Spinal cord (tissue), 10 donors: ENCODE results near the gene FOXK1. TPM values are rescaled to one million over a fixed set of nuclear protein-coding genes. Genes with fewer than 3 reads are reported as not detected.

Experiments
- DNase-seq, 6 donors: peaks; one replicate each; pipeline versions ENCODE4 v3.0.0 to v3.0.0-alpha.2; 2013 to 2015; ENCODE audit warnings: low spot score in 6 of 6, low read depth in 4 of 6
- H3K27ac ChIP-seq: one replicate; pipeline ENCODE4 v1.5.1; 2013; ENCODE audit warnings: low read depth, low read length, control low read depth
- H3K27me3 ChIP-seq: one replicate; pipeline ENCODE4 v1.6.1; 2013; ENCODE audit warnings: low read length; ENCODE audit not compliant: control insufficient read depth, insufficient read depth
- H3K36me3 ChIP-seq: one replicate; pipeline ENCODE4 v1.6.1; 2013; ENCODE audit warnings: low read length; ENCODE audit not compliant: control insufficient read depth, insufficient read depth
- H3K4me1 ChIP-seq: one replicate; pipeline ENCODE4 v1.6.1; 2013; ENCODE audit warnings: low read length; ENCODE audit not compliant: control insufficient read depth, insufficient read depth
- H3K4me3 ChIP-seq: one replicate; pipeline ENCODE4 v1.5.1; 2013; ENCODE audit warnings: low read depth, low read length, control low read depth
- H3K9me3 ChIP-seq: one replicate; pipeline ENCODE4 v1.6.1; 2013; ENCODE audit warnings: low read length; ENCODE audit not compliant: control insufficient read depth, insufficient read depth
- WGBS: methylation state at CpG from one replicate; pipeline ENCODE4 v1.1.5; 2013; ENCODE audit warnings: missing lambda C conversion rate; ENCODE audit not compliant: insufficient coverage; 5-methylcytosine and 5-hydroxymethylcytosine counted together
- polyA plus RNA-seq, 2 donors: library from polyadenylated mRNA; unstranded; fragments of 120-200 nt; gene quantifications; one replicate each; pipeline ENCODE4 v1.2.1, GENCODE V29; 2013; ENCODE audit not compliant: insufficient read length in 2 of 2
- total RNA-seq, 2 donors: library from RNA; depleted of rRNA in 1 of 2; stranded (reverse); fragments of 120-200 nt in 1 of 2; fragments of >200 nt in 1 of 2; gene quantifications; one replicate each; pipeline versions ENCODE4 v1.2.3 to v1.2.4, GENCODE V29; 2013 to 2014
- donor health status: healthy.

The FOXK1 gene
- total and polyA plus RNA-seq, 4 donors = 17.0 to 30.6 (median 21.9) TPM

DNA sequence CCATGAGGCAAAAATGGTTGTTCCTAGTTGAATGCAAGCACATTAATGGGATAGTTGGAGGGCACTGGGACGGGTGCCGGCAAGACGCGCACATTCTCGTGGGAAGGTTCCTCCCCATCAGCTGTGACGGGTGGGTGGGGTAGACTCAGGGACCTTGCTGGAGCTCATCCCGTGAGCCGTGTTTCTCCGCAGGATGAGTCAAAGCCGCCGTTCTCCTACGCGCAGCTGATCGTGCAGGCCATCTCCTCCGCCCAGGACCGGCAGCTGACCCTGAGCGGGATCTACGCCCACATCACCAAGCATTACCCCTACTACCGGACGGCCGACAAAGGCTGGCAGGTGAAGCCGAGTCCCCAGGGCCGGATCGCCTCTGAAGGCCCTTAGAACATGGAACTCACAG lies 73.0 kb downstream of the FOXK1 start:
- WGBS = 97% methylated on average over 18 of the region's 24 CpGs
- Histone ChIP-seq H3K27ac (no peak overlapping the region), H3K9me3 (no peaks in the 10 kb centered on the region), H3K4me3 (no peak overlapping the region), H3K4me1 (peaks cover 11% of the 10 kb centered on the region), H3K27me3 (no peaks in the 10 kb centered on the region), H3K36me3 (peaks cover 83% of the 10 kb centered on the region)
- DNase-seq = no peak

DNA sequence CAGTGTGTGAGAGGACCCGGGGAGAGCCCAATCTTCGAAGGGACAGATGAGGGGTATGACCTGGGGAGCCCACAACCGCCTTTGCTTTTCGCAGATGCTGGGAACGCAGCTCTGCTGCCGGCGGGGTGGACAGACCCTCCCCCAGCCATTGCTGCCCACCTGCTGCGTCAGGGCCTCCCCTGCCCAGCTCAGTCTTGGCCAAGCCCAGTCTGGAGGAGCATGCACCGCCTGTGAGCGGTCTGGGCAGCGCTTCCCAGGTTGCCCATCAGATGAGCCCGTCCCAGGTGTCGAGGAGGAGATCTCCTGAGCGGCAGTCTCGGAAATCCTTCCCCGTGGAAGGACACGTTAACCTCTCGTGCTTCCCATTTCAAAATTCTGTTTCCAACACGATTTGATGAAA lies 76.0 kb downstream of the FOXK1 start:
- WGBS = 96% methylated on average over 13 of the region's 19 CpGs
- peaks cover 7% of the 10 kb centered on the region for H3K4me1 ChIP-seq

DNA sequence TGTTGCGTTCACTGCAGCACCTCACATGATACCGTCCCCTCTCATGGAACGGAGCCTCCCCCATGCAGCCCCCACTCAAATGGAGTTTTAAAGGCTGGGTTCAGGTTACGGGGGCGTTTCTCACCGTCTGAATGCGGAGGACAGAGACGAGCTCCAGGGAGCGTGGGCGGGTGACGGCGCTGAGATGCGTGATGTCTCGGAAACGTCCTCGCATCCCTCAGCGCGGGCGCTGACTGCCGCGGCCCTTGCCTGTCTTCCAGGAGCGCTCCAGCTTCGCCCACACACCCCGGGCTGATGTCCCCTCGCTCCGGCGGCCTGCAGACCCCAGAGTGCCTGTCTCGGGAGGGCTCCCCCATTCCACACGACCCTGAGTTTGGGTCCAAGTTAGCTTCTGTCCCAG lies 76.7 kb downstream of the FOXK1 start:
- Histone ChIP-seq H3K4me3 (no peak overlapping the region), H3K9me3 (no peaks in the 10 kb centered on the region), H3K36me3 (peaks cover 95% of the 10 kb centered on the region), H3K27me3 (no peaks in the 10 kb centered on the region), H3K4me1 (peaks cover 4% of the 10 kb centered on the region), H3K27ac (no peak overlapping the region)
- no peak for DNase-seq
- 95% methylated on average over 29 of the region's 29 CpGs for WGBS

More for the DNA sequence above, 76.0 kb downstream of the FOXK1 start:
- Histone ChIP-seq H3K27me3 (no peaks in the 10 kb centered on the region), H3K27ac (no peak overlapping the region), H3K9me3 (no peaks in the 10 kb centered on the region), H3K36me3 (peaks cover 94% of the 10 kb centered on the region), H3K4me3 (no peak overlapping the region)
- no peak for DNase-seq

DNA sequence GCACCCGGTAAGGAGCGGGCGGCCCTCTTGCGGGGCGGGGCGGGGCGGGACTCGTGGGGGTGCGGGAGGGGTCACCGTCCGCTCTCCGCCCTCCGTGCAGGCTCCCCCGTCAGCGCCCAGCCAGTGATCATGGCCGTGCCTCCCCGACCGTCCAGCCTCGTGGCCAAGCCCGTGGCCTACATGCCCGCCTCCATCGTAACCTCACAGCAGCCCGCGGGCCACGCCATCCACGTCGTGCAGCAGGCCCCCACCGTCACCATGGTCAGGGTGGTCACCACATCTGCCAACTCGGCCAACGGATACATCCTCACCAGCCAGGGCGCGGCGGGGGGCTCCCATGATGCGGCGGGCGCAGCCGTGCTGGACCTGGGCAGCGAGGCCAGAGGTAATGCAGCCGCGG lies 77.1 kb downstream of the FOXK1 start:
- WGBS = 97% methylated on average over 36 of the region's 40 CpGs

DNA sequence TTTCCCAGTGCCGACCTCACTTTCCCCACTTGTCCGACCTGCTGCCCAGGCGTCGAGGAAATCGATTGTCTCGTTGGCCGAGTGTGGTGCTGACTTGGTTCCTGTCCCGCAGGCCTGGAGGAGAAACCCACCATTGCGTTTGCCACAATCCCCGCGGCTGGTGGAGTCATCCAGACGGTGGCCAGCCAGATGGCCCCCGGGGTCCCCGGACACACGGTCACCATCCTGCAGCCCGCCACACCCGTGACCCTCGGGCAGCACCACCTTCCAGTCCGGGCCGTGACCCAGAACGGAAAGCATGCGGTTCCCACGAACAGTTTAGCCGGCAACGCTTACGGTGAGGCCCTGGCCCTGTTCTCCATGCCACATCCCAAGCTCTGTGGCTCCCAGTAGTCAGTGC lies 78.9 kb downstream of the FOXK1 start:
- H3K4me3 ChIP-seq = no peak overlapping the region
- no peak for DNase-seq
- 97% methylated on average over 26 of the region's 26 CpGs for WGBS
- H3K27me3 ChIP-seq = no peaks in the 10 kb centered on the region
- no peak overlapping the region for H3K27ac ChIP-seq
- H3K36me3 ChIP-seq = peaks cover 96% of the 10 kb centered on the region
- H3K9me3 ChIP-seq = no peaks in the 10 kb centered on the region
- no peaks in the 10 kb centered on the region for H3K4me1 ChIP-seq

More for the DNA sequence above, 77.1 kb downstream of the FOXK1 start:
- Histone ChIP-seq H3K27ac (no peak overlapping the region), H3K27me3 (no peaks in the 10 kb centered on the region), H3K4me1 (peaks cover 2% of the 10 kb centered on the region), H3K36me3 (peaks cover 95% of the 10 kb centered on the region), H3K9me3 (no peaks in the 10 kb centered on the region), H3K4me3 (no peak overlapping the region)
- DNase-seq = no peak

DNA sequence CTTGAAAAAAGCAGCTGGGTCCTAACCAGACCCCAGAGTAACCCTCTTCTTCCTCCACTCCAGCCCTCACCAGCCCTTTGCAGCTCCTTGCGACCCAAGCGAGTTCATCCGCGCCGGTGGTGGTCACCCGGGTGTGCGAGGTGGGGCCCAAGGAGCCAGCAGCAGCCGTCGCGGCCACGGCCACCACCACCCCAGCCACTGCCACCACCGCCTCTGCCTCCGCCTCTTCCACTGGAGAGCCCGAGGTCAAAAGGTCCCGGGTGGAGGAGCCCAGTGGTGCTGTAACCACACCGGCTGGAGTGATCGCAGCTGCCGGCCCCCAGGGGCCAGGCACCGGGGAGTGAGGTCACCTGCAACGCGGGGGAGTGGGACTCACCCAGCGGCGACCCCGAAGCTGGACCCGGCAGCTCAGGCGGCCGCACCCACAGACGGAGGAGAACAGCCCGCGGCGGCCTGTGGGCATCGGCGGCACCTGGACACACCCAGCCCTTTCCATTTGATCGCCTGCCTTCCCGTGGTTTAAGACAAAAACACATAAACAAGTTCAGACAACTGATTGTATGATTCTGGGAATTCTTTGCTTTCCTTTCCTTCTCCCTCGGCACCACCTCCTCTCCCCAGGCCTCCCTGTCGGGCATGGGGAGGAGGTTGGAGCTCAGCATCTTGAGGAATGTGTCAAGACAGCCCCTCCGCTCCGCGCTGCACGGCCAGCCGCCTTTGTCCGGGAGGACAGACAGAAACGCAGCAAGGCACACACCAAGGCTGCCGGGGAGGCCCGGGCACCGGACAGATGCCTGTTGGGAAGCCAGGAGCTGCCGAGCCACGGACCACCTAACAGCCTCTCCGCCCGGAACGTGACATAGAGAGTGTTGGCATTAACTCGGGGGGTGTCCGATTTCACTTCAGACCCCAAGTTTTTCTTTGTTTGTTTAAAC lies 80.3 kb downstream of the FOXK1 start:
- H3K36me3 ChIP-seq = peaks cover 95% of the 10 kb centered on the region
- H3K9me3 ChIP-seq = no peaks in the 10 kb centered on the region
- no peak overlapping the region for H3K27ac ChIP-seq
- H3K27me3 ChIP-seq = no peaks in the 10 kb centered on the region
- DNase-seq = no peak
- H3K4me3 ChIP-seq = no peak overlapping the region
- no peaks in the 10 kb centered on the region for H3K4me1 ChIP-seq
- 95% methylated on average over 38 of the region's 54 CpGs for WGBS

DNA sequence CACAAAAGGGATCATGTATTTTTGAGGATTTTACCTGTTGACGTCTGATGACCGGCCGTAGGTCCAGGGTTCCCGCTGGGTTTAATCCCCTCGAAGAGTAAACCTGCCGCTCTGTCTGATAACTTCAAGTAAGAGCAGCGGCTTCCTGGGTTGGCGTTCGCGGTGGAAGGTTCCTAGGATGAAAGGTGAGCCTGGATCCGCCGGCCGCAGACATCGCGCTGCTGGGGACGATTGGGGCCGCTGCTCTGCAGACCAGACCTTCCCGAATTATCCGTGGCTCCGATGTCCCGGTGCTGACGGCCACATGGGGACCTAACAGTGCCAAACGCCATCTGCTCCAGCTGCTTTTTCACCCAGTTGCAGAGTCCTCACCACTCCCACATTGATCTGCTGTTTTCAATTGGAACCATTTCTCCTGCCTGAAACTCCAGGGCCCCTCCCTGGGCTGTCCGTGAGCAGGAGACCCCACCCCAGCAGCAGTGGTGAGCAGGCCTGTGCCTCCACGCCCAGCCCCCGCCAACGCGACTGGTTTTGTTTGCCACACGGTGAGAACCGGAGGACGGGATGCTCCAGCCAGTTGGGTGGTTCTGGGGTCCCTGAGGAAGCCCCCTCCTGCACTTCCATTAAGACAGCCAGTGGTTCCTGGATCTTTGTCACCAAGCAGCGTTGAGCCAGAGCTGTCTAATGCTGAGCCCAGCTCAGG lies 81.1 kb downstream of the FOXK1 start:
- peaks cover 94% of the 10 kb centered on the region for H3K36me3 ChIP-seq
- no peaks in the 10 kb centered on the region for H3K27me3 ChIP-seq
- 96% methylated on average over 29 of the region's 32 CpGs for WGBS
- no peak overlapping the region for H3K4me3 ChIP-seq
- H3K27ac ChIP-seq = no peak overlapping the region
- no peak for DNase-seq
- no peaks in the 10 kb centered on the region for H3K9me3 ChIP-seq
- no peaks in the 10 kb centered on the region for H3K4me1 ChIP-seq

DNA sequence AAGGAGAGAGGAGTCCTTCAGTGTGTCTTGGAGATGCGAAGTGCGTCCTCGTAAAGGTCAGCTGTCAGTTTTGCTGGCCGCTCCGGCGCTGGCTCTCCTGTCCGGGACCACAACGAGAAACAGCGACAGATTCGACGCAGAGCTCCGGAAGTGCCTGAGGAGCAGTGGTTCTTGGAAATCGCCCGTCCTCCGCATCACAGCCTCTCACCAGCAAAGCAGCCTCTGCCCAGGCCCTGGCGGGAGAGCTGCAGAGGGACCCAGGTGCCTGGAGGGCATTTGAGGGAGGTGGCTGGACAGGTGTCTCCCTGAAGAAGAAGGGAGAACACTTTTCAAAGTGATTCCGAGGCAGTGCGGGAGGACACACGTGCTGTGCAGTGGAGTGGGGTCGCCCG lies 81.7 kb downstream of the FOXK1 start:
- H3K4me3 ChIP-seq = no peak overlapping the region
- no peaks in the 10 kb centered on the region for H3K9me3 ChIP-seq
- no peaks in the 10 kb centered on the region for H3K27me3 ChIP-seq
- 95% methylated on average over 16 of the region's 21 CpGs for WGBS
- DNase-seq = no peak
- no peaks in the 10 kb centered on the region for H3K4me1 ChIP-seq
- H3K36me3 ChIP-seq = peaks cover 95% of the 10 kb centered on the region
- no peak overlapping the region for H3K27ac ChIP-seq

DNA sequence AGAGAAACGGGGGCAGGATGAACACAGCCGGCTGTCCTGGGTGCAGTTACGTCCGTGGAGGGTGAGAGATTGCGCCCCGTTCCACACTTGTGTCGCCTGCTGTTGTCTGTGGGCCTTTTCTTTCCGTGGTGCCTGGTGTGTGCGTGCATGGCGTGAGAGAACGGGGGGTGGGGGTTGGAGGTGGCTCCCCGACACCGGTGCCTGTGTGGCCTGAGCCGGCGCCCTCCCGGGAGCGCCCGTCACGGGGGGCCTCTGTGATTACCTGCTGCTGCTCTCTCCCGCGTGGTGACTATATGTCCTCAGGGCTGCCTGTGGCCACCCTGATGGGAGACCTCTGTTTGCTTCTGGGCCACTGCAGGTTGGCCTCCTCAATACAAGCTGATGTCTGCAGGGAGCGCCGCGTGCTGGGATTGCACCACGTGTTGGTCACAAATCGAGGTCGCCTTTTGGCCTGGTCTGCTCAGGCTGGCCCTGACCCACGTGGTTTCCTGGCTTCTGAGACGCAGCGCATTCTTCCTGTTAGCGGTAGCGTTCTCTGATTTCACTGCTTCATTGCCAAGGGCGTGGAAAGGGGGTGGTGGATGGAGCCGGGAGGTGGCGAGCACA lies 82.4 kb downstream of the FOXK1 start:
- no peak overlapping the region for H3K27ac ChIP-seq
- whole genome bisulfite sequencing = 94% methylated on average over 30 of the region's 35 CpGs
- H3K27me3 ChIP-seq = no peaks in the 10 kb centered on the region
- H3K9me3 ChIP-seq = no peaks in the 10 kb centered on the region
- DNase-seq = no peak
- H3K4me3 ChIP-seq = no peak overlapping the region
- peaks cover 94% of the 10 kb centered on the region for H3K36me3 ChIP-seq
- no peaks in the 10 kb centered on the region for H3K4me1 ChIP-seq
